Stomach smooth muscle (tissue), 2 donors: ENCODE results near the gene GCM1.

Experiments used
- H3K27ac ChIP-seq: one replicate; pipeline ENCODE4 v1.7.0; 2013; ENCODE audit warnings: mild to moderate bottlenecking, low read length, inconsistent platforms
- H3K27me3 ChIP-seq, 2 donors: one replicate each; pipeline ENCODE4 v1.7.0; 2013; ENCODE audit warnings: low read length in 2 of 2; ENCODE audit not compliant: insufficient read depth in 2 of 2, control insufficient read depth in 1 of 2
- H3K36me3 ChIP-seq, 2 donors: one replicate each; pipeline ENCODE4 v1.7.0; 2013; ENCODE audit warnings: low read length in 2 of 2; ENCODE audit not compliant: control insufficient read depth in 2 of 2, insufficient read depth in 2 of 2
- H3K4me1 ChIP-seq: one replicate; pipeline ENCODE4 v1.7.0; 2013; ENCODE audit warnings: low read length; ENCODE audit not compliant: control insufficient read depth, insufficient read depth
- H3K4me3 ChIP-seq, 2 donors: one replicate each; pipeline ENCODE4 v1.7.0; 2013; ENCODE audit warnings: low read length in 2 of 2
- H3K9ac ChIP-seq, 2 donors: one replicate each; pipeline ENCODE4 v1.7.0; 2013; ENCODE audit warnings: low read length in 2 of 2, mild to moderate bottlenecking in 1 of 2
- H3K9me3 ChIP-seq, 2 donors: one replicate each; pipeline ENCODE4 v1.7.0; 2013; ENCODE audit warnings: low read length in 2 of 2; ENCODE audit not compliant: control insufficient read depth in 2 of 2
- donor health status: healthy.
- donor health status: Pancreatic carcinoma.

Gene GCM1, protein sequence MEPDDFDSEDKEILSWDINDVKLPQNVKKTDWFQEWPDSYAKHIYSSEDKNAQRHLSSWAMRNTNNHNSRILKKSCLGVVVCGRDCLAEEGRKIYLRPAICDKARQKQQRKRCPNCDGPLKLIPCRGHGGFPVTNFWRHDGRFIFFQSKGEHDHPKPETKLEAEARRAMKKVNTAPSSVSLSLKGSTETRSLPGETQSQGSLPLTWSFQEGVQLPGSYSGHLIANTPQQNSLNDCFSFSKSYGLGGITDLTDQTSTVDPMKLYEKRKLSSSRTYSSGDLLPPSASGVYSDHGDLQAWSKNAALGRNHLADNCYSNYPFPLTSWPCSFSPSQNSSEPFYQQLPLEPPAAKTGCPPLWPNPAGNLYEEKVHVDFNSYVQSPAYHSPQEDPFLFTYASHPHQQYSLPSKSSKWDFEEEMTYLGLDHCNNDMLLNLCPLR

DNA sequence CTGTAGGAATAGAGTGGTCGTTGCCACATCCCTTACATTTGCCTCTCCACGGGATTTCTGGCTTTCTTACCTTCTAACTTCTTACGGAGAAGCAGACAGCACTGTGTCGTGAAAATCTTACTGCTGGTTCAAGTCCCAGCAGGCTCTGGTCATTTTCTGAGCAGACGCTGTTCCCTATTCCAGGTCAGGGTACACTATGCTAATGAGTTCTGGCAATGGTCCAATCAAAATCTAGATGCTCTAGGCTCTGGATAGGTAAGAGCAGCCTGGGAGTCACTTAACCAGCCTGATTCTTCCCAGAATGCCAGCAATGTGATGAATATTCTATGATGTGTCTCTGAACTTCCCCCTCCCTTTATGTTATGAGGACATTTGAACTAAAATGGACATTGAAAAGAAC is at the start of gene GCM1:
TSS of gene GCM1 (minus strand) at position 158 of the 400 bp plus-strand sequence. CDS start 3,209 bp downstream, outside the sequence.
- H3K4me1 ChIP-seq: peaks cover 2% of the 10 kb centered on the region
- H3K9me3 ChIP-seq: no peaks in the 10 kb centered on the region
- H3K9ac ChIP-seq: no peak within 1 kb of the TSS
- no peak within 1 kb of the TSS for H3K27ac ChIP-seq
- no peak within 1 kb of the TSS for H3K4me3 ChIP-seq
- no peaks in the 10 kb centered on the region for H3K27me3 ChIP-seq
- no peaks in the 10 kb centered on the region for H3K36me3 ChIP-seq

DNA sequence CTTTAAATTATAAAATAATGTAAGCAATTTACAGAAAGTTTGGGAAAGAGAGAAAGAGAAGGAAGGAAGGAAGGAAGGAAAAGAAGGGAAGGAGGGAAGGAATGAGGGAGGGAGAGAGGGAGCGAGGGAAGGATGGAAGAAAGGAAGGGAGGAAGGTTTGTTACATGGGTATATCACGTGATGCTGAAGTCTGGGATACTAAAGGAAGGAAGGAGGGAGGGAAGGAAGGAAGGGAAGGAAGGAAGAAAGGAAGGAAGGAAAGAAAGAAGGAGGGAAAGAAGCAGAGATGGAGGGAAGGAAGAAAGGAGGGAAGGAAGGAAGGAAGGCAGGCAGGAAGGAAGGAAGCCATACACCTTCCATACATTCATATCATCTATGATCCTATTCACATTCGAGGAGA is 48.9 kb upstream of the GCM1 start:
- Histone ChIP-seq H3K27ac (no peak overlapping the region), H3K9me3 (no peaks in the 10 kb centered on the region), H3K27me3 (no peaks in the 10 kb centered on the region), H3K4me1 (no peaks in the 10 kb centered on the region), H3K9ac (no peak overlapping the region), H3K36me3 (no peaks in the 10 kb centered on the region), H3K4me3 (no peak overlapping the region)

DNA sequence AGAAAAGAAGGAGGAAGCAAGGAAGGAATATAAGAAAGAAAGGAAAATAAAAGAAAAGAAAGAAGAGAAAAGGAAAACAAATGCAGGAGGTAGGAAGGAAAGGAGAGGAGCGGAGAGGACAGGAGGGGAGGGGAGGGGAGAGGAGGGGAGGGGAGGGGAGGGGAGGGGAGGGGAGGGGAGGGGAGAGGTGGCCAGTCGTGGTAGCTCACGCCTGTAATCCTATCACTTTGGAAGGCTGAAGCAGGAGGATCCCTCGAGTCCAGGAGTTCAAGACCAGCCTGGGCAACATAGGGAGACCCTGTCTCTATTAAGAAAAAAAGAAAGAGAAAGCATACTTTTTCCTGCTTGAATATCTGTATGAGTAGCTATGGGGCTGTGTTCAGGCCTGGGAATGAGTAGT is 46.4 kb upstream of the GCM1 start:
- Histone ChIP-seq H3K27me3 (no peaks in the 10 kb centered on the region), H3K9ac (no peak overlapping the region), H3K4me1 (no peaks in the 10 kb centered on the region), H3K4me3 (no peak overlapping the region), H3K36me3 (no peaks in the 10 kb centered on the region), H3K9me3 (no peaks in the 10 kb centered on the region), H3K27ac (no peak overlapping the region)

DNA sequence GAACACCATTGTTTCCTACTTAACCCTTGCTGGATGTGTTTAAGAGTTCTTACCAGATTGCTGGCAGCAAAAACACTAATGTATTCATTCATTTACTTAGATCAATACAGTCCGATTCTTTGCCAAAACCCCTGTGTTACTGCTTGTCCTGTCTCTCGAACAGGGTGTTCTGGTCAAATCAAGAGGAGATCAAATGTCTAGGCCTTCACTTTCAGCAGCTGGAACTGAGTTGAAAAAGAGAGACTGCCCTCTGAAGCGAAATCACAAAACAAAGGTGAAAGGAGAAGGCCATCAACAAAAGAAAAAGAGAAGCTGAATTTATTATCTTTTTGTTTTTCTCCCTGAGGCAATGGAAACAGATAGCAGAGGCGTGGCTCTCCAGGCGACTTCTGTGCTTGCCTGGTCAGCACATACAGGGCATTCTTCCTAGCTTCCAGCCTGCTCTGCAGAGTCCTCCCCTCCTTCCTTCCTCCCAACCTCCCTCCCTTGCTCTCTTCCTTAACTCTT is 44.1 kb upstream of the GCM1 start:
- H3K4me3 ChIP-seq: no peak overlapping the region
- H3K27me3 ChIP-seq: no peaks in the 10 kb centered on the region
- no peak overlapping the region for H3K27ac ChIP-seq
- H3K4me1 ChIP-seq: no peaks in the 10 kb centered on the region
- H3K36me3 ChIP-seq: no peaks in the 10 kb centered on the region
- no peaks in the 10 kb centered on the region for H3K9me3 ChIP-seq
- no peak overlapping the region for H3K9ac ChIP-seq

DNA sequence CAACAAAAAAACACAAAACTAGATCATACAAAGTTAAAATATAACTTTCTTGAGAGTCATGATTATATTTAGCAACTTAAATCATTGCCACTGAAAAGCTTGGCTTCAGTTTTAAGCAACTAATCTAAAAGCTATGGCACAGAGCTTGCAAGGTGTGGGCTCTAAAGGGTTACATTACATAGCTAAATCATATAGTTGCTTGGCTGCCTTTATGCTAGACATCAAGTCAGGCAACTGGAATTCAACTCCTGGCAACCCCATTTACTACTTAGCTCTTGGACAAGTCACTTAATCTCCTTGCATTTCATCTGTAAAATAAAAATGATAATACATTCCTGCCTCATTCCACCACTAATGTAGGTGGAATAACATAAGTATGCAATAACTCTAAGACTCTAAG is 40.9 kb upstream of the GCM1 start:
- Histone ChIP-seq H3K9me3 (no peaks in the 10 kb centered on the region), H3K36me3 (no peaks in the 10 kb centered on the region), H3K27ac (no peak overlapping the region), H3K4me3 (no peak overlapping the region), H3K4me1 (no peaks in the 10 kb centered on the region), H3K9ac (no peak overlapping the region), H3K27me3 (no peaks in the 10 kb centered on the region)

DNA sequence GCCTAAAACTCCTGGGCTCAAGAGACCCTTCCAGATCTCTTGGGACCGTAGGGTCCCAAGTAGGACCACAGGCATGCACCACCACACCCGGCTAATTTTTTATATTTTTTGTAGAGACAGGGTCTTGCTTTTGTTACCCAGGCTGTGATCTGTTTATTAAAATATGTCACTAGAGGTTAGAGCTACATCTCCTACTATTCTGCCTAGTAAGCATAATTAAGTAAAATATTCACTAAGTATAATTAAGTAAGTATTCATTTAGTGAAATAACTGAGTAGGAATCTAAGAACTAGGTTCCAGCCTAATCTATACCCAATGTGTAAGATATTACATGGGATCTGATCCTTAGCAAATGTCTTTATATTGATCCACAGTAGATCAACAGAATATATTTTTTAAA is 40.2 kb upstream of the GCM1 start:
- H3K36me3 ChIP-seq: no peaks in the 10 kb centered on the region
- no peaks in the 10 kb centered on the region for H3K27me3 ChIP-seq
- no peak overlapping the region for H3K4me3 ChIP-seq
- no peaks in the 10 kb centered on the region for H3K4me1 ChIP-seq
- H3K9me3 ChIP-seq: no peaks in the 10 kb centered on the region
- no peak overlapping the region for H3K9ac ChIP-seq
- H3K27ac ChIP-seq: no peak overlapping the region

DNA sequence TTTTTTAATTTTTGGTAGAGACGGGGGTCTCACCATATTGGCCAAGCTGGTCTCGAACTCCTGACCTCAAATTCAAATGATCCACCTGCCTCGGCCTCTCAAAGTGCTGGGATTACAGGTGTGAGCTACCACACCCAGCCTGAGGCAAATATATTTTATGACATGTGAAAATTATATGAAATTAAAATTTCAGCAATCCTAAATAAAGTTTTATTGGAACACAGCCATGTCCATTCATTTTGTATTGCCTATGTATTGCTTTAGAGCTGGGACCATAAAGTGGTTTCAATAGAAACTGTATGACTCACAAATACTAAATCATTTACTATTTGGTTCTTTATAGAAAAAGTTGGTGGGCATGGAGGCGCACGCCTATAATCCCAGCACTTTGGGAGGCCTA is 32.0 kb upstream of the GCM1 start:
- Histone ChIP-seq H3K9ac (no peak overlapping the region), H3K4me1 (no peaks in the 10 kb centered on the region), H3K36me3 (no peaks in the 10 kb centered on the region), H3K27ac (no peak overlapping the region), H3K4me3 (no peak overlapping the region), H3K9me3 (no peaks in the 10 kb centered on the region), H3K27me3 (no peaks in the 10 kb centered on the region)

DNA sequence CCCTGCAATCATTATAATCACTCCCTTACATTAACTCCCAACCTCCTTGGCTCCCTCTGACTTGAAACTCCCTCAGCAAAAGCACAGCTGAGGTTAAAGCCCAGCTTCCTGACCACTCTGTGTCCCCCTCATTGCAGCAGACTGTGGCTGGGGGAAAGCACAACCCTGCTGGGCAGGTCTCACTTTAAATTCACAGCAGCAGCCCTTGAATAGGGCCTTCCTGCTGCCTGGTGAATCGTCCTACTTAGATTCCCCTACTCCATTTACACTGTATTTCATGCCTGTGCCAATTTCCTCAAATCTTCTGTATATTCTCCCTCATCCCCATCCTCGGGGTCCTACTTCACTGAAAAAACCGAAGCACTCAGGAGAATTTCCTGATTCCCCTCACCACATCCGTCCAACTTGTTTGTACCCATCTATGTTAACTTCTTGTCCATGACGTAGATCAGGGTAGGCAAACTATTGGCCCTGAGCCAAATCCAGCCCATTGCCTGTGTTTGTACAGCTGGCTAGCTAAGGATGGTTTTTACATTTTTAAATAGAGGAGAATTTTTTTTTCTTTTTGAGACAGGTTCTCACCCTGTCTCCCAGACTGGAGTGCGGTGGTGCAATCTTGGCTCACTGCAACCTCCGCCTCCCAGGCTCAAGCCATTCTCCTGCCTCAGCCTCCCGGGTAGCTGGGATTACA is 31.5 kb upstream of the GCM1 start:
- no peak overlapping the region for H3K27ac ChIP-seq
- H3K4me3 ChIP-seq: no peak overlapping the region
- no peak overlapping the region for H3K9ac ChIP-seq
- no peaks in the 10 kb centered on the region for H3K4me1 ChIP-seq
- no peaks in the 10 kb centered on the region for H3K9me3 ChIP-seq
- H3K36me3 ChIP-seq: no peaks in the 10 kb centered on the region
- no peaks in the 10 kb centered on the region for H3K27me3 ChIP-seq

DNA sequence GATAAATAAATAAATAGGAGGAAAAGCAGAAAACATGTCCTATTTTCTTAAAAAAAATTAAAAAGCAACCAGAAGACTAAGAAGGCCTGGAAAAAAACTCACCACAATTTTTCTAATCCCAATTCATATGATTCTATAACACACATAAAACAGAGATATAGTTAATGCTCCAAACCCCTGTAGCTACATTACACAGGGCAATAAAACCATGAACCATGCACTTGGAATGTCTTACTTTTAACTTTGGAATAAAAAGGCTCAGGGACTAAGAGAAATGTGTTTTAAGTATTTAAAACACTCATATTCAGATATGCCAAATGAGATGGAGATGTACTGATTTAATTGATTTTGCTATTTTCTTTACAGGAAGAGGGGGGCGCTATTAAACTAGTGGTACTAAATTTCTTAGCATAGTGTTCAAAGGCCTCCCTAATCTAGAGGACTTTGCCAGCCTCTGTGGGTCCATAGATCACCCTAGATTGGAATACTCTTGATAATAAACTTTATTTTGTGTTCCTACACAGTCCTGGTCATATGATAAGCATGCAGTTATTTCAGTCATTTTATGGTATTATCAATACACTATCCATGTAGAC is 30.3 kb upstream of the GCM1 start:
- Histone ChIP-seq H3K36me3 (no peaks in the 10 kb centered on the region), H3K27me3 (no peaks in the 10 kb centered on the region), H3K9ac (no peak overlapping the region), H3K4me1 (no peaks in the 10 kb centered on the region), H3K27ac (no peak overlapping the region), H3K9me3 (no peaks in the 10 kb centered on the region), H3K4me3 (no peak overlapping the region)

DNA sequence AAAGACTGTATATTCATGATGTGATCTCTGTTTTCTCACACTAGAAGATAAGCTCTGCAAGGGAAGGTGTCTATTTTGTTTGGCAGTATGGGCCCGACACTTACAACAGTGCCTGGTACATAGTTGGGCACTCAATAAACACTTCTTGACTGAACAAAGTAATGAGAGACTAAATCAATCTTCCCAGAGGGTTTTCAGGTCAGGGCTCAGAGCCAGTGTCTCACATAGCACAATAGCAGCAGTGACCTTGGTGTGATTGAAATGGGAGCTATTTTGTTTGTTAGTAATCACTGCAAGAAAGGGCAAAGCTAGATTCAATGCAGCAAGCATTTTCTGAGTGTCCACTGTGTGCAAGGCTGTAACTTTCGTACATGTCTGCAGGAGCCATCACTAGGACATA is 26.4 kb upstream of the GCM1 start:
- Histone ChIP-seq H3K4me1 (no peaks in the 10 kb centered on the region), H3K9ac (no peak overlapping the region), H3K27ac (no peak overlapping the region), H3K4me3 (no peak overlapping the region), H3K9me3 (no peaks in the 10 kb centered on the region), H3K36me3 (no peaks in the 10 kb centered on the region), H3K27me3 (no peaks in the 10 kb centered on the region)

DNA sequence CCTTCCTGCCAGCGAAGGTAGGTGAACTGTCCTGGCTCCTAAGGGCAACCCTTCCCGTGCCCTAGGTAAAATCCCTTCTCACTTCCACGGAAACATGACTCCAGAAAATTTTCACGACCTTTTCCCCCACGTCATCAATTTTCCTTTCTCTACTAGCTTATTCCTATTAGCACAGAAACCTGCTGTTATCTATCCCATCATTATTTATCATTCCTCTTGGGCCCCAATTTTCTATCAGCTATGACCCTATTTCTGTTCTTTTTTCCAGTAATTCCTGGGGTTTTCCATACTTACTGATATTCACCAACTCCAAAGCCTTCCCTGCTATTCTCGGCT is 23.8 kb upstream of the GCM1 start:
- Histone ChIP-seq H3K4me3 (no peak overlapping the region), H3K36me3 (no peaks in the 10 kb centered on the region), H3K4me1 (no peaks in the 10 kb centered on the region), H3K27ac (no peak overlapping the region), H3K9ac (no peak overlapping the region), H3K27me3 (no peaks in the 10 kb centered on the region), H3K9me3 (no peaks in the 10 kb centered on the region)
